Ammon's horn (tissue), 1 donor: ENCODE measurements around the gene GUSB.
"Not testable (repeated sequence)": the region's sequence is repeated elsewhere in the genome, so short reads cannot be mapped to it uniquely, and the experiment has no call there.

Experiments
- DNase-seq: peaks from one replicate; pipeline ENCODE4 v3.0.0-alpha.2; 2016; ENCODE audit warnings: low spot score

The GUSB gene

DNA sequence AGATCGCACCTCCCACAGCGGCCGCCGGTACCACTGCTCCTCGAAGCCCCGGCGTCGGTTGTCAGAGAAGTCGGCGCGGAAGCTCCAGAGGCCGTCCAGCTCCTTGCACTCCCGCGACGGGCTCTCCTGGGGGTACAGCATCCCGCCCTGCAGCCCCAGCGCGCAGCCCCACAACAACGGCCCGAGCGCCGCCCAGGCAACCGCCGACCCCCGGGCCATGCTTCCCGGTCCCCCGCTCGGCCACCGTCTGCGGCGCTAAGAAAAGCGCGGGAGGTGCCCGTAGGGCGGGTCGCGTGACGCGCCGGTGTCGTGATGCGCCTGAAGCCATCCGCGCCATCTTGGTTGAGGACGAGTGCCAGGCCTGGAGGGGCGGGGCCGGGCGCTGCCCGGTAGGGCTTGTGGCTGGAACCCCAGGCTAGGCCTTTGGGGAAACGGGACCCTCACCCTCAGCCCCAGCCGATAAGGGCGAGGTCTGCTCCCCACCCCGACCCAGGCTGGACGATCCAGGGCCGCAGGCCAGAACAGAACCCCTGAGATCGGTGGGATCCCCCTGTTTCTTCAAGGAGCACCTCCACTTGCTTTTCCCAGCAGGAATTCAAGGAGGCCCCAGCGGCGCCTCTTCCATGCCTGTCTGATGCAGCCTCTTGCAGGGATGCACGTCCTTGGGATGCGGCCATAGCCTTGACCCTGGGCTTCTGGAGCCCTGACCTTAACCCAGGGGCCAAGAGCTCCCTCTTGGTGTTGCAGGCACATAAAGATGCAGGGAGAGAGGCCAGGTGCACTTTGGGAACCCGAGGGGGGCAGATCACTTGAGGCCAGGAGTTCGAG, at the start of gene GUSB:
TSS of gene GUSB (minus strand) at position 249 of the 828 bp plus-strand sequence. CDS start at position 219, 30 bp downstream.
- DNase-seq = peak; percentile 95

DNA sequence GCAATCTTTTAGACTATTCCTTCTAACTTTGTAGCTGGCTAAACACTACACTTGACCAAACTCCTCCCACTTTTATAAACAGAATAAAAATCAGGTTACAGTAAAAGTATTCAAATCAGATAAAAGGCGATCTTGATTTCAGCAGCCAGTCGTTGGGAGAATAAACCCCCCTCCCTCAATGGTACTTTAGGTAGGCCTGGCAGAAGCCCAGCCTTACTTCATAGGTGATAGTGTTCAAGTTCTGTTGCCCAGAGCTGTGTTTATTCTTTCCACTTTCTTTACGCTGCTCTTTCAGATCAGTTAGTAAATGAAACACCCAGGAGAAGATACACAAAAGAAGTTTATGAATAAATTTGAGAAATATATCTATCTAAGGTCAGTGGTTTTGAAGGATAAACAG, 46.3 kb upstream of the GUSB start:
- not testable (repeated sequence) for DNase-seq

DNA sequence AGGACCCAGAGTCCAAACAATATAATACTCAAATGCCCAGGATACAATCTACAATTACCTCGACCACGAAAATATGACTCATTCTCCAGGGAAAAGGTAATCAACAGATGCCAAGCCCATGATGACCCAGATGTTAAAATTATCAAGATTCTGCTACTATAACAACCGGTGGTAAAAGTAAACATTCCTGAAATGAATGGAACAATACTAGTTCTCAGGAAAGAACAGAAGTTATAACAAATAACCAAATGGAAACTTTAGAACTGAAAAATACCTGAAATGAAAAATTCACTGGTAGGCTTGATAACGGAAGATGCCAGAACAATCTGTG, 34.1 kb upstream of the GUSB start:
- no peak for DNase-seq

DNA sequence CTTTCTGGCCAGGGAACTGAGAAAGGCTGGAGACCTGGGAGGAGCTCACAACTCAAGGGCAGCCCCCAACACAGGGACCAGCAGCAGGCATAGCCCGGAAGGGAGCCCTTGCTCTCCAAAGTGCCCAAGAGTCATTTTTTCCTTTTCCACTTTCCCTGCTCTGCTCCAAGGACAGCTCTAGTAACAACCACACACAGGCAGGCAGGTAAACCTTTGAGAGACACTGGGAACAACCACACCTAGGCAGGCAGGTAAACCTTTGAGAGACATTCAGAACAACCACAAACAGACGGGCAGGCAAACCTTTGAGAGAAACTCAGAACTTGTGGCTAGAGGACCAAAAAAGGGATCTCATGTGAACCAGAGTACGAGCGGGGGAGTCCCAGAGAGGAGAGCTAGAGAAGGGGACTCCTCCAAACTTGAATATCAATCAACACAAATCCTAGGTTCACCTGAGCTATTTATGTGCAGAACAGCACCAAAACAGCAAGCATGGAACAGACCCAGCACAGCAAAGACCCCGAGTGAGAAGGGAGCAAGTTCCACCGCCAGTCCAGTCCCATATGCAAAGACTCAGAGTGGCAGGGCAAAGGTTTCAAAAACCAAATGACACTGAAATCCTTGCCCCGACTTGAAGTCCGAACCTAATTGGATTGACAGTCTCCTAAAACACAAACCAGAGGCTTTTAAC, 33.6 kb upstream of the GUSB start:
- DNase-seq = no peak

DNA sequence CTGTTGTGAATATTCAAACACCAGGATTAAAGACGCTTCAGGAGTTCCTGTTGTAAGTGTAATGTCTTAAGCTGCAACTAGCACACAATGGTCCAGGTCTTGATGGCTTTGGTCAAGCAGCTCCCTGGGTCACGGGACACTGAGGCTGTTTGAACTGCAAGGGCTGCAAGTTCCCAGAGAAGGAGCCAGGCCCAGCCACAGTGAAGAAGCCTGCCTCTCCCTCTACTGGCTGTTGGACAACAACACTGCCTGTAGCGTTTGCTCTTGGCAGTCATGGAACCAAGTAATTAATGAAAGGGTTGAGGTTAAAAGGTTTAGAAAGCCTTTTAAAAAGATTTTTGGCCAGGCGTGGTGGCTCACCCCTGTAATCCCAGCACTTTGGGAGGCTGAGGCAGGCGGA, 31.9 kb upstream of the GUSB start:
- DNase-seq = peak; percentile 38

DNA sequence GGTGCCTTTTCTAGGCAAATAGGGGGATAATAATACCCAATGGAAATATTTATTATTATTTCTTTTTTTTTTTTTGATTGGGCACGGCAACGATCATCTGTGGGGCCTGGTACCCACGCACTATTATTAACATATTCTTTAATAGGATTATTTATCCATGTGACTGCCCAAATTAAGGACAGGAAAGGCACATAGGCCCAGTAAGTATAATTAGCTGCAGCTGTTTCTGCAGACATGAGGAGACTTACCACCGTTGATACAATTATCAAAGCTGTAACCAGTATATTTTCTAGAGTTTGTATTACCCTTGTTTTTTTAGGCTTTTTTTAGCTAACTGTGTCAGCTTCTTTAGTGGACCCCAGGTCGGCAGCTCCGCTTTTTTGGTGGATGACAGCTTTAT, 25.2 kb upstream of the GUSB start:
- DNase-seq = no peak

DNA sequence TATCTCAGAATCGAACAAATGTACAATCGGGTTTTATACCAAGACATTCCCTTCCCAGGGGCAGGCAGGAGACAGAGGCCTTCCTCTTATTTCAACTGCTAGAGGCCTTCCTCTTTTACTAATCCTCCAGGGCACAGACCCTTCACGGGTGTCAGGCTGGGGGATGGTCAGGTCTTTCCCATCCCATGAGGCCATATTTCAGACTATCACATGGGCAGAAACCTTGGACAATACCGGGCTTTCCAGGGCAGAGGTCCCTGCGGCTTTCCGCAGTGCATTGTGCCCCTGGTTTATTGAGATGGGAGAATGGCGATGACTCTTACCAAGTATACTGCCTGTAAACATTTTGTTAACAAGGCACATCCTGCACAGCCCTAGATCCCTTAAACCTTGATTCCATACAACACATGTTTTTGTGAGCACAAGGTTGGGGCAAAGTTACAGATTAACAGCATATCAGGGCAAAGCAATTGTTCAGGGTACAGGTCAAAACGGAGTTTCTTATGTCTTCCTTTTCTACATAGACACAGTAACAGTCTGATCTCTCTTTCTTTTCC, 23.2 kb upstream of the GUSB start:
- DNase-seq = not testable (repeated sequence)

DNA sequence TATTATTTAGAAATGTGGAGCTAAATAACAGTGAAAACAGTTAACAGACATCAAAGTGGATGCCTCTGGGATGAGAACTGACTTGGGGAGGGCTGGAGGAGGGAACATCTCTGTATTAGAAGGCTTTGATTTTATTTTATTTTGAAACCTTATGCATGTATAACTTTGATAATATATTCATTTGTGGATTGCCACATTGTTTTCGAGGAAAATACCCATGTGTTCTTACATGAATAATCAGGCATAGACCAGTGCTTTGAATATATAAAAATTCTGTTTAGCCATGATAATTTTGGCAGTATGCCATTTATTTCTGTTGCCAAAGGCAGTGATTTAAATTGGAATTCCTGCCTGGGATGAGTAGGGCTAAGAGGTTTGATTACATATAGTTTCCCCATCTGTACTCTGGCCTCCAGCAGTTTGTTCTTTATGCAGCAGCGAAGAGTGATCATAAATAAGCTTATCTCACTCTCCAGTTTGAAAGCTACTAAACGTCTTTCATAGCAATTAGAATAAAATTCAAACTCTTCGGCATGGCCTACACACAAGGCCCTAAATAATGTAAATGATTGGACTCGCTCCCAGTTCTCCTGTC, 18.9 kb upstream of the GUSB start:
- not testable (repeated sequence) for DNase-seq

DNA sequence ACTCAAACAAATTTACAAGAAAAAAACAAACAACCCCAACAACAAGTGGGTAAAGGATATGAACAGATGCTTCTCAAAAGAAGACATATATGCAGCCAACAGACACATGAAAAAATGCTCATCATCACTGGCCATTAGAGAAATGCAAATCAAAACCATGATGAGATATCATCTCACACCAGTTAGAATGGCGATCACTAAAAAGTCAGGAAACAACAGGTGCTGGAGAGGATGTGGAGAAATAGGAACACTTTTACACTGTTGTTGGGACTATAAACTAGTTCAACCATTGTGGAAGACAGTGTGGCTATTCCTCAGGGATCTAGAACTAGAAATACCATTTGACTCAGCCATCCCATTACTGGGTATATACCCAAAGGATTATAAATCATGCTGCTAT, 13.0 kb upstream of the GUSB start:
- DNase-seq = not testable (repeated sequence)

DNA sequence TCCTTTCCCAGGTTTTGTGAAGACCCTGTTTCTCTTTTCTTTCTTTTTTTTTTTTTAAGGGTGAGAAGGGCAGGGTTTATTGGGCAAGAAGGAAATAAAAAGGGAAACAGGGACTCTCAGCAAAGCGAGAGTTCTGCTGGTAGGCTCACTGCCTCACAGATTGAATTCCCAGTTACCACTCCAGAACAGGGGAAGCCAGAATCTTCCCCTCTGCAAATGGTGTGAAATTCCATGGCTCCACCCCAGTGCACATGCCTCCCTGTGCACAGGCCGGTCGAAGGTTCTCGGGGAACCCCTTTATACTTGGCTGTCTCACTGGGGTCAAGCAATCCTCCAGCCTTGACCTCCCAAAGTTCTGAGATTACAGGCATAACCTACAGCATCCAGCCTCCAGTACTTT, 10.5 kb upstream of the GUSB start:
- DNase-seq = no peak

DNA sequence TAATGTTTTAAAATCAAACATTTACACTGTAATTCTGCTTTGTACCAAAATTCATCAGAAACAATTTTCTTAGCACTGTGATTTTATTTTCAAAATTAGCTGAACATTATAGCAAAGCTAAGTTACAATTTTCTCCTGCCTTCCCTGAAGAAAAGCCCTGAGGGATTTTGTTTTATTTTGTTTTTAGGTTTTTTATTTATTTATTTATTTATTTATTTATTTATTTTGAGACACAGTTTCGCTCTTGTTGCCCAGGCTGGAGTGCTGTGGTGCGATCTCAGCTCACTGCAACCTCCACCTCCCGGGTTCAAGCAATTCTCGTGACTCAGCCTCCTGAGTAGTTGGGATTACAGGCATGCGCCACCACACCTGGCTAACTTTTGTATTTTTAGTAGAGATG, 9.8 kb upstream of the GUSB start:
- DNase-seq = not testable (repeated sequence)

DNA sequence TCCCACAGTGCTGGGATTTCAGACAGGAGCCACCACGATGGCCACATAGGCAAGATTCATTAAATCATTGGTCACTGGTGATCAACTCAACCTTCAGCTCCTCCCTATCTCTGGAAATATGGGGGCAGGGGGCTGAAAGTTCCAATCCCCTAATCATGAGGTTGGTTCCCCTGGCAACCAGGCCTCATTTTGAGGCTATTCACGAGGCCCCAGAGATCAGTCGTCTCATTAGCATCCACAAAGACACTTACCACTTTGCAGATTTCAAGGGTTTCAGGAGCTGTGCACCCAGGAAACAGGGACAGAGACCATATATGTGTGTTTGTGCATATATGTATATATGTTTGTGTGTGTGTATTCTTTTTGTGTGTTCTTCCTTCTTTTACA, 7.7 kb upstream of the GUSB start:
- DNase-seq = no peak

DNA sequence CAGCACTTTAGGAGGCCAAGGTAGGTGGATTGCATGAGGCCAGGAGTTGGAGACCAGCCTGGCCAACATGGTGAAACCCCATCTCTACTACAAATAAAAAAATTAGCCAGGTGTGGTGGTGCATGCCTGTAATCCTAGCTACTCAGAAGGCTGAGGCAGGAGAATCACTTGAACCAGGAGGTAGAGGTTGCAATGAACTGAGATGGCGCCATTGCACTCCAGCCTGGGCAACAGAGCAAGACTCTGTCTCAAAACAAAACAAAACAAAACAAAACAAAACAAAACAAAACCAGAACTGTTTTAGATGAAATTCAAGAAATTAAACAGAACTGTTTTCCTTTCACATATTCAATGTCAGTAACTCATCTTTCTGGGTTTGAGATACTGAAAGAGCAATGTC, 6.5 kb upstream of the GUSB start:
- DNase-seq = not testable (repeated sequence)

DNA sequence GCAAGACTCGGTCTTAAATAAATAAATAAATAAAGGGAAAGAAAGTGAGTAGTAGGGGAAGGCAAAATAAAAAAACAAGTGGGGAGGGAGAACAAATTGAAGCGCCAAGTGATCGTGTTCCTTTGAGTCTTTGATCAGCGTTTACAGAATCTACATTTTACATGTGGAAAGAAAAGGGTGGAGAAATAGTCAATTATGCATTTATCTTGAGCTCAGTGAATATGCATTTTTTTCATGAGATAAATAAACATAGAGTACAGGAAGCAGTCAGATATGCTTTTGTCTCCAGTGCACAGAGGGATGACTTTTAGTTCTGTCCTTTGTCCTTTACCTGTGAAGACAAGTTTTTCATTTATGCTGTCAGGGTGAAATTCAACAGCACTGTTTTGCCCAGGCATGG, 6.1 kb upstream of the GUSB start:
- no peak for DNase-seq

DNA sequence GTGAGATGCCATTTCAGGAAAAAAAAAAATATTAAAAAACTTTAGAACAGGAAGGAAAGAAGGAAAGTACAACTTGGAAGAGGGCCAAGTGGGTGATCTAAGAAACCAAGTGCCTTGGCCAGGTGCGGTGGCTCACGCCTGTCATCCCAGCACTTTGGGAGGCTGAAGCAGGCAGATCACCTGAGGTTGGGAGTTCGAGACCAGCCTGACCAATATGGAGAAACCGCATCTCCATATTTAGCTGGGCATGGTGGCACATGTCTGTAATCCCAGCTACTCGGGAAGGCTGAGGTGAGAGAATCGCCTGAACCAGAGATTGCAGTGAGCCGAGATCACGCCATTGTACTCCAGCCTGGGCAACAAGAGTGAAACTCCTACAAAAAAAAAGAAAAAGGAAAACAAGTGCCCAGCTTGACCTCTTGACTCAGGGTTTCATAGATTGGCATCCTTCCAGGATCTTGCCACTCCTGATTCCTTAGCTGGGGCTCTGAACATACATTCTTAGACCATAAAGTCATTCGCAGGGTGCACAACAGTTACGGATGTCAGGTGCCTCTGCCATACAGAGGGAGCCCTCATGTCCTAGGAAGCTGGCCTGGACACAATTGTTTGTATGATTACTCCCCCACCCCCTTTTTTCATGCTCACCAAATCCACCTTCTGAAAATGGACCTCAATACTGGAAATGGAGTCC, 2.1 kb upstream of the GUSB start:
- DNase-seq = no peak

DNA sequence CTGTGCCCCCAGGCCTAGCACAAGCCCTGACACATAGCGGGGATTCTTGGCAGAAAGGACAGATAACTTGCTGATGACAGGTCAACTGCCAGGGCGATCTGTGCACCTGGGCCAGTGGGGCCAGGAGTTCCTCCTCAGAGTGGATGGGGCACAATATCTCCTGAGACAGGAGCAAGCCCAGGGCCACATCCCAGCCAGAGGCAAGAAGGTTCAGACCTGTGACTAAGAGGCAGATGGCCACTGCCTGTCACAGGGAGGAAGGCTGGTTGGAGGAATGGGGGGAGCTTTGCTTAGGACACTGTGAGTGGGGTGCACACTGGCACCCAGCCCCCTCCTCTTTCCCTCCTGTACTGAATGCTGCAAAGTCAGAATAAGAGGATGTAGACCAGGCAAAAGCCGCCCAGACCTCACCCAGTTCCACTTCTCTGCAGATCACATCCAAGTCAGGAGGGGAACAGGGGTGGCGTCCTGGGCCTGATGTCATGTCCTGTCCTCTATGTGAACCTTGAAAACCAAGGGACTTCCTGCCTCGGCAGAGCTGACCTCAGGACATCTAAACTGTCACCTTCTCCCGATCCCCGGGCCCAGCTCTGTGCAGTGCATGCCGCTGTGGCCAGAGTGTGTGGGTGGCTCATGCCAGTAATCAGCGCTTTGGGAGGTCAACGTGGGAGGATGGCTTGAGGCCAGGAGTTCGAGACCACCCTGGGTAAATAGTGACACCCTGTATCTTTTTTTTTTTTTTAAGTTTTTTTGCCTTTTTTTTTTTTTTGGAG, 1.3 kb downstream of the GUSB start:
- peak; percentile 50 for DNase-seq

DNA sequence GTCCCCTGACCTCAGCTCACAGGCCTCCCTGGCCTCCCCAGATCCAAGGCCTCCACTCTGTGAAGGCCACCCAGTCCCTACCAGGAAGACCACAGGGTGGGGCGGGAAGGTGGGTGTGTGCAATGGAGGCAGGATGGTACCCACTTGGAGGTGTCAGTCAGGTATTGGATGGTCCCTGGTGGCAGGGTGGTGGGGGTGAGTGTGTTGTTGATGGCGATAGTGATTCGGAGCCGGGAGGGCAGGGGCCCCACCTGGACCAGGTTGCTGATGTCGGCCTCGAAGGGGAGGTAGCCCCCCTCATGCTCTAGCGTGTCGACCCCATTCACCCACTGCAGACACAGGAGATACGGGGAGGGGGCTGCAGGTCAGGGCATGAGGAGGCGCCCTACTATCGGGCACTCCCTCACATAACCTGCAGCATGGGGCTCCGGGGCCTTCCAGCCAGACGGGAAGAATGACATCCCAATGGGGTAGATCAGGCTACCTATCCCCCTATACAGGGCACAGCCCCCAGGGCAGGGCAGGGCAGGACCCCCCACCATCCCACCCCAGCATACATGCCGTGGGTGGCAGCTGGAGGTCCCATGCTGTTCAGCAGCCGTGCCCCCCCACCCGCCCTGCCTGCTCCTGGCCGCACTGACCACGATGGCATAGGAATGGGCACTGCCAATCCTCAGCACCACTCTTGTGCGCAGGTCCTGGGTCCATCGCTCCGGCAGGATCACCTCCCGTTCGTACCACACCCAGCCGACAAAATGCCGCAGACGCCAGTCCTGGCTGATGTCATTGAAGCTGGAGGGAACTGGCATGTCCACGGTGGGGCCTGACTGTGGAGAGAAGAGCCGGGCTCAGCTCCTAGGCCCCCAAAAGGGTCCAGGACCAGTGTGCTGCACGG, 2.2 kb downstream of the GUSB start:
- DNase-seq = no peak

DNA sequence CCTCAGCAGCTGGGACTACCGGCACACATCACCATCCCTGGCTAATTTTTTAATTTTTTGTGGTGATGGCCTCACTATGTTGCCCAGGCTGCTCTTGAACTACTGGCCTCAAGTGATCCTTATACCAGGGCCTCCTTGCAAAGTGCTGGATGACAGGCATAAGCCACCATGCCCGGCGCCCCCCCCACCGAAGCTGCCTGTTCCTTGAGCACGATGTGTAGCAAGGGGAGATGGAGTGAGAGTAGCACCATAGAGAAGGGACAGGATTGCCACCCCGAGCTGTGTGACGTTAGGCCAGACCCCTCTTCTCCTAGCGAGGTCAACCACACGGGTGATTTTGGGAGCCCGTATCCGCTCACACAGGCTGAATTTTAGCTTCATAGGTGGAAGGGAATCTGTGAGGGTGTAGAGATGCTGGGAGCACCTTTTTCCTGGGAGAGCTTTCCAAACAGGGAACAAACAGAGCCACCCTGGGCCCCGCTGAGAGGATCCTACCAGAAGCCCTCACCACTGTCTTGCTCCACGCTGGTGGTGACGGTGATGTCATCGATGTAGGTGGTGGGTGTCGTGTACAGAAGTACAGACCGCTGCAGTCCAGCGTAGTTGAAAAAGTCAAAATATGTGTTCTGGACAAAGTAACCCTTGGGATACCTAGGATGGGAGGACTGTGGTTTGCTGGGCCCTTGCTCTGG, 3.0 kb downstream of the GUSB start:
- no peak for DNase-seq

DNA sequence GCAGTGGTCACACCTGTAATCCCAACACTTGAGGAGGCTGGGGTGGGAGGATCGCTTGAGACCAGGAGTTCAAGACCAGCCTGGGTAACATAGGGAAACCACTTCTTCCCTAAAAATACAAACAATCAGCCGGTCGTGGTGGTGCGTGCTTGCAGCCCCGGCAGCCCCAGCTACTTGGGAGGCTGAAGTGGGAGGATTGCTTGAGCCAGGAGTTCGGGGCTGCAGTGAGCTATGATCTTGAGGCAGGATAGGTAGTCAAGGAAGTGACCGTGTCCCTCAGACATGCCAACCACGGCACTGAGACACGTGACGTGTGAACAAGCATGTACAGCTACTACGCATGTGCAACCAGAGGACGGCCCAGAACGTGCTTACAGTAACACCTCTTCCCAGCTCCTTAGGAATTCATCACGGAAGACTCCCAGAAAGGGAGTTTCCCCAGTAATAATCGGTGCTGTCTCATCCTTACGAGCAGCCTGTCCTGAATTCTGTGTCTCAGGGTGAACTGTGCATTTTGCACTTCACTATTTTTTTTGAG, 5.3 kb downstream of the GUSB start:
- no peak for DNase-seq
